ENCODE results near the gene NUDT14. TPM values are rescaled to one million over a fixed set of nuclear protein-coding genes. Genes with fewer than 3 reads are reported as not detected.

Gene NUDT14
- total and polyA plus RNA-seq, 2 donors from 2014 or later, result 48.6 to 59.1 TPM

- DNase-seq (no peak), FAIRE-seq (no peak)
- TF ChIP-seq CTCF (IDR thresholded peaks at IDR 0.05; ENCODE audit: borderline replicate concordance, extremely low read depth, insufficient read depth), result no peak
- no peak overlapping the region for H3K9ac ChIP-seq (ENCODE audit: low read length in 3 of 3)
- H3K9me3 ChIP-seq (ENCODE audit: control insufficient read depth in 2 of 3, insufficient read depth in 1 of 3, low read length in 3 of 3), result no peaks in the 10 kb centered on the region
- H3K4me1 ChIP-seq (ENCODE audit: control insufficient read depth in 2 of 3, insufficient read depth in 2 of 3, low read depth in 1 of 3, low read length in 3 of 3), result peaks cover 0 to 29% (median 6%) of the 10 kb centered on the region in 3 donors
- peaks cover 0 to 2% (median 0%) of the 10 kb centered on the region in 3 donors for H3K36me3 ChIP-seq (ENCODE audit: control insufficient read depth in 2 of 3, insufficient read depth in 3 of 3, low read length in 3 of 3)
- H3K4me3 ChIP-seq (ENCODE audit: low read length in 3 of 3), result no peak overlapping the region
- peak overlapping the region; percentile 65 to 75 for H3K27ac ChIP-seq (ENCODE audit: low read depth in 2 of 2, low read length in 2 of 2)
- no peaks in the 10 kb centered on the region for H3K27me3 ChIP-seq (ENCODE audit: control insufficient read depth, insufficient read depth, low read length)
- intact Hi-C loops (cut with DNase I), result loop anchor here (5.0 kb wide), 1 partner anchor 147 kb away; no protein-coding TSS in a partner anchor
These were observed 24.0 kb upstream of the NUDT14 start for GRCh38 chr14:105204931-105205672.

DNA sequence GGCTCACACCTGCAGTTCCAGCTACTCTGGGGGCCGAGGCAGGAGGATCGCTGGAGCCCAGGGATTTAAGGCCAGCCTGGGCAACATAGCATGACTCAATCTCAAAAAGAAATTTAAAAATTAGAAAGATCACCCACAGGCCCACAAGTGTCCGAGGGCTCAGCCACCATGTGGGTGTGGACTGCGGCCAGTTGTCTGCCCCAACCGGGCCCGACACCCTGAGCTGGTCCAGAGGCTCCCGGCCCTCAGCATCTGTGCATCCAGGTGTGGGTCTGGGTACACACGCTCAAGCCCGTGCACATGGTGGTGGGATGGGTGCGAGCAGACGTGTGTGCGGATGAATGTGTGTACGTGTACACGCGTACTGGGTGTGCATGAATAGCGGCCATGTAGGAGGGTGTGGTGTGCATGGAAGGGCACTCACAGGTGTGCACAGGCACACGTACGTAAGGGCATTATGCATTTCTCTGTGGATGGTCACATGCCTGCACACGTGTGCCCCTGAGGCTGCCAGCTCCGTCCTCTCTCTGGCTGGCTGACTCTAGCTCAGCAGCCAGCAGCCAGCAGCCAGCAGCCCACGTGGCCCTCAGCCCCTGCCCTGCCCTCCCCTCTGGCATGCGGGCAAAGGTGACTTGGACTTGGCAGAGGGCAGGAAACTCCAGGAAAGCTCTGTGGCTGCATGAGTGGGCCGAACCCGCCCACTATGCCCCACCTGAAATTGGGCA is 23.3 kb upstream of the NUDT14 start:
- Histone ChIP-seq H3K4me1 (ENCODE audit: control insufficient read depth in 2 of 3, insufficient read depth in 2 of 3, low read depth in 1 of 3, low read length in 3 of 3) (peaks cover 0 to 31% (median 6%) of the 10 kb centered on the region in 3 donors), H3K4me3 (ENCODE audit: low read length in 3 of 3) (no peak overlapping the region), H3K36me3 (ENCODE audit: control insufficient read depth in 2 of 3, insufficient read depth in 3 of 3, low read length in 3 of 3) (no peaks in the 10 kb centered on the region), H3K27ac (ENCODE audit: low read depth in 2 of 2, low read length in 2 of 2) (peak overlapping the region; percentile 85 to 88), H3K9me3 (ENCODE audit: control insufficient read depth in 2 of 3, insufficient read depth in 1 of 3, low read length in 3 of 3) (no peaks in the 10 kb centered on the region), H3K27me3 (ENCODE audit: control insufficient read depth, insufficient read depth, low read length) (no peaks in the 10 kb centered on the region), H3K9ac (ENCODE audit: low read length in 3 of 3) (no peak overlapping the region)
- peak in 4 of 5 donors; percentile 61 to 95 (median 70) for DNase-seq
- peak; percentile 11 for FAIRE-seq
- TF ChIP-seq CTCF (IDR thresholded peaks at IDR 0.05; ENCODE audit: borderline replicate concordance, extremely low read depth, insufficient read depth), result no peak
- intact Hi-C loops (cut with DNase I), result loop anchor here (5.0 kb wide), 1 partner anchor 148 kb away; no protein-coding TSS in a partner anchor

DNA sequence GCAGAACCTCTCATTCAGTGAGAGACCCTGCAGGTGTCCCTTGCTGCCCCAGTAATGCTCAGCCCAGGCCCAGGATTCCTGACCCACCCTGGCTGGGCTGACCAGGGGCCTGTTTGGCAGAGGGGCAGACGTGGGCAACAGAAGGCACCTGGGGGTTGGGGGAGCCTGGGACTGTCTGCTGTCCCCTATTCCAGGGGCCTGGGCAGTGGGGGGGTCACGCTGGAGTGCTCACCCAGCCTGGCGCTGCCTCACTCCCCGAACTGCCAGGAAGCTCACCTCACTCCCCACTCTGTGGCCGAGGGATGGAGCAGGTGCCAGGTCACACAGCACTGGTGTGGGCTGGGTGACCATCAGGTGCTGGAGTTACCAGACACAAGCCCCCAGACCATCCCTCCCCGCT is 22.6 kb upstream of the NUDT14 start:
- H3K9ac ChIP-seq (ENCODE audit: low read length in 3 of 3), result no peak overlapping the region
- H3K4me1 ChIP-seq (ENCODE audit: control insufficient read depth in 2 of 3, insufficient read depth in 2 of 3, low read depth in 1 of 3, low read length in 3 of 3), result peaks cover 0 to 35% (median 6%) of the 10 kb centered on the region in 3 donors
- TF ChIP-seq CTCF (IDR thresholded peaks at IDR 0.05; ENCODE audit: borderline replicate concordance, extremely low read depth, insufficient read depth), result no peak
- FAIRE-seq (no peak), DNase-seq (no peak)
- no peak overlapping the region for H3K4me3 ChIP-seq (ENCODE audit: low read length in 3 of 3)
- intact Hi-C loops (cut with DNase I), result loop anchor here (5.0 kb wide), 1 partner anchor 149 kb away; no protein-coding TSS in a partner anchor
- H3K36me3 ChIP-seq (ENCODE audit: control insufficient read depth in 2 of 3, insufficient read depth in 3 of 3, low read length in 3 of 3), result no peaks in the 10 kb centered on the region
- no peaks in the 10 kb centered on the region for H3K9me3 ChIP-seq (ENCODE audit: control insufficient read depth in 2 of 3, insufficient read depth in 1 of 3, low read length in 3 of 3)
- H3K27me3 ChIP-seq (ENCODE audit: control insufficient read depth, insufficient read depth, low read length), result no peaks in the 10 kb centered on the region
- H3K27ac ChIP-seq (ENCODE audit: low read depth in 2 of 2, low read length in 2 of 2), result peak overlapping the region in 1 of 2 donors; percentile 22

Data from kidney (tissue), 14 donors.